Esophagus mucosa (tissue), 1 donor: ENCODE results near the gene DYDC1. TPM values are rescaled to one million over a fixed set of nuclear protein-coding genes. Genes with fewer than 3 reads are reported as not detected.
"Not testable (repeated sequence)": the region's sequence is repeated elsewhere in the genome, so short reads cannot be mapped to it uniquely, and the experiment has no call there.

Source experiments
- ATAC-seq: fragments of 200-7000 bp; cut with Tn5 transposase; one replicate; pipeline ENCODE4 v1.9.1; 2020
- total RNA-seq: library from RNA; stranded (reverse); gene quantifications from one replicate; pipeline ENCODE4 v1.2.4, GENCODE V29; 2023
- donor health status: DM: yes; HTN: yes; CAD: no.

The DYDC1 gene
- total RNA-seq, result not detected

DNA sequence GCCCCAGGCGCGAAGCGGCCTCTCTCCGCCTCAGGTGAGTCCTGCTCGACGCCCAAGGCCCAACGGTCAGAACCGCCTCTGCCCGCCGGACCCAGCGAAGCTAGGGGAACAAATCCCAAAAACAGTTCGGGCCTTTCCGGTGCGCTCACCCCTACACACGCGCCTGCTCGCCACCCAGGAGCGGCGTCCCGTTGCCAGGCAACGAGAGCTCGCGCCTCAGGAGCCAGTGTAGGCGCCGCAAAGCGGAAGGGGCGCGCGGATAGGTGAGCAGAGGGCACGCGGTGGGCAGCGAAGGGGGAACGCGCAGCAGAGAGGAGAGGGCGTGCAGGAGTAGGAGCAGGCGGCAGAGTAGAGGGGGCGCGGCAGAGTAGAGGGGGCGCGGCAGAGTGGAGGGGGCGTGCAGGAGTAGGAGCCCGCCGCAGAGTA, at the start of gene DYDC1, which contains the start of gene DYDC2:
Gene DYDC1, minus strand, starts transcription at position 193 of the 426 bp plus-strand sequence. CDS start 4,154 bp downstream, outside the sequence.
Gene DYDC2, plus strand, starts transcription at position 219 of the 426 bp plus-strand sequence. CDS start 5,663 bp downstream, outside the sequence.
- ATAC-seq, result peak; percentile 76

DNA sequence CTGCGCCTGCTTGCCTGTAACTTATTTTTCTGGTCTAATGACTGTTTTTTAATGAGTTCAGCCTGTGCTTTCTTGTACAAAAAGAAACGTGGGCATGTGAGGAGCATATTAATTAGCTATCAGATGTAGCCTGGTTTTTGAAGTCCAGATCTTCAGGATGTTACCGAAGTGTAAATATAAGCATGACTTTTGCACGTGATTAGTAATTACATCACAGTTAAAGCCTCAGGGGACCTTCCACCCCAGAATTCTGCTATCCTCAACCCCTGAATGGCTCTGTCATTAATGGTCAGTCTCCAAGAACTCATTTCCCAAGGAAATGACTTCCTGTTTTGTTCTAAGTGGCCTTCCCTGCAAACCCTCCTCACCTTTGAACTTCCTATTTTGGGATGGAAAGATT, 49.6 kb upstream of the DYDC1 start:
- no peak for ATAC-seq

- no peak for ATAC-seq
These were observed 49.1 kb upstream of the DYDC1 start for GRCh38 chr10:80405626-80406025.

DNA sequence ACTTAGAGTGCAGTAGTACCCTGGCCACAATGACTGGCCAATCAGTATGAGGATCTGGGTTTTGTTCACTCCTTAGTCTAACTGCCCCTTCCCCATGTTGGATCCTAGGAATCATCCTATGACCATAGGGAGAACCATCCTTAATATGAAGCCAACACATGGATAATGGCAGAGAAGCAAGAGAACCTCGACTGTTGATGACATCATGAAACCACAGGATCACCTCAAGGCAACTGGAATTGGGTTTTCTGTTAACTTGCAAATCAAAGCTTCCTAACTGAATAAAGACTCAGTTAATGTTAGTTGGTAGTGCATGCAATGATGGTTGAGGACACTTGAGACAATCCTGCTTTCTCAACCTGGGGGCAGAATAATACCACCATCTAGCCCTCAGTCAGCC, 48.5 kb upstream of the DYDC1 start:
- ATAC-seq, result no peak

- ATAC-seq, result no peak
These were observed 43.7 kb upstream of the DYDC1 start for GRCh38 chr10:80400136-80400804.

GRCh38 chr10:80397014-80397413, 40.5 kb upstream of the DYDC1 start:
- no peak for ATAC-seq

DNA sequence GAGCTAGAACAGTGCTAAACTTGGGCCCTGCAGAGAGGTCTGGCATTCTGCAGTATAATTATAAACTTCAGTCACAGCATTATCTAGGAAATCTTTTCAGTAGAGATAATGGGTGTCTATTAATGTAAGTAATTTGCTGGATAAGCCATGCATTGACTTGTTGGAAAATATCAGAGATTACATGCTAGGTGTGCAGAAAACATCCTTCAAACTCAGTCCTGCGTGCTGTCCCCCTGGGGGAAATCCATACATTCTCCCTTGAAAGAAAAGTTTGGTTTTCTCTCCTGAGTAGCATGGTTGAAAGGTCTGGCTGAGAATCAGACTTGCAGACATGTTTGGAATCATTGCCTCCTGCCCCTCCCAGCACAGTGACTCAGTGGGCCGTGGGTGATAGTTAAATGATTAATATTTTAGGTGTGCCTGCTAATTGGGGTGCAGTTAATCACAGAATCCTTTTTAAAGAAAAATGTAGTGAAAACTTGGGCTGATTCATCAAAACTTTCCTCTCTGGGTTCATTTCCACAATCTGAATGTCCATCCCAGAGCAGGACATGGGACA, 37.9 kb upstream of the DYDC1 start:
- ATAC-seq, result peak; percentile 82

DNA sequence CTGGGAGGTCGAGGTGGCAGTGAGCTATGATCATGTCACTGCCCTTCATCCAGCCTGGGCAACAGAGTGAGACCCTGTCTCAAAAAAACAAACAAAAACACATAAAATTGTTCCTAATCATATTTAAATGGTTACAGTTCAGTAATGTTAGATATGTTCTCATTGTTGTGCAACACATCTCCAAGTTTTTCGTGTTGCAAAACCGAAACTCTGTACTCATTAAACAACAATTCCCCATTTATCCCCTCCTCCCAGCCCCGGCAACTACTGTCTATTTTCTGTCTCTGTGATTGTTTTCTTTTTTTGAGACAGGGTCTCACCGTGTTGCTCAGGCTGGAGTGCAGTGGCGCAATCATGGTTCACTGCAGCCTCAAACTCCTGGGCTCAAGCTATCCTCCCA, 35.7 kb upstream of the DYDC1 start:
- ATAC-seq, result no peak

- ATAC-seq, result no peak
These were observed 34.2 kb upstream of the DYDC1 start for GRCh38 chr10:80390740-80391139.

DNA sequence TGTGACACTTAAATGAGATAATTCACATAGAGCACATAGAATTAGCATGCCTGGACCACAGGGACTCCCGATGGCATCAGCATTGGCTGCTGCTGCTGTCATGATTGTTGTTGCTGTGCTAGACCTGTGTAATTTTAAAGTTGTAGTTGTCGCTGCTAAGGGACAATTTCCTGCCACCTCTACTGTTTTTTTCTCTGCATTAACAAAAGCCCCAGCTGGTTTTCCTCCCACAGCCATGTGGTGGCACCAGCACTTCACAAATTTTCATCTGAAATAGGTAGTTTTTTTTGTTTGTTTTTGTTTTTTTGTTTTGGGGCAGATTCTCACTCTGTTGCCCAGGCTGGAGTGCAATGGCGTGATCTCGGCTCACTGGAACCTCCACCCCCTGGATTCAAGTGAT, 26.4 kb upstream of the DYDC1 start:
- no peak for ATAC-seq

GRCh38 chr10:80380185-80380584, 23.6 kb upstream of the DYDC1 start:
- ATAC-seq, result no peak

DNA sequence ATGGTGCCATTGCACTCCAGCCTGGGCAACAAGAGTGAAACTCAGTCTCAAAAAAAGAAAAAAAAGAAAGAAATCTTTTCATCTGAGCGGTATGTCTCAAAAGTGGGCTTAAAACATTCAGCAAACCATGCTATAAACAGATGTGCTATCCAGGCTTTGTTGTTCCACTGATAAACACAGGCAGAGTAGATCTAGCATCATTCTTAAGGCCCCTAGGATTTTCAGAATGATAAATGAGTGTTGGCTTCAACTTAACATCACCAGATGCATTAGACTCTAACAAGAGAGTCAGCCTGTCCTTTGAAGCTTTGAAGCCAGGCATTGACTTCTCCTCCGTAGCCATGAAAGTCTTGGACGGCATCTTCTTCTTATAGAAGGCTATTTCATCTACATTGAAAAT, 23.1 kb upstream of the DYDC1 start:
- no peak for ATAC-seq

DNA sequence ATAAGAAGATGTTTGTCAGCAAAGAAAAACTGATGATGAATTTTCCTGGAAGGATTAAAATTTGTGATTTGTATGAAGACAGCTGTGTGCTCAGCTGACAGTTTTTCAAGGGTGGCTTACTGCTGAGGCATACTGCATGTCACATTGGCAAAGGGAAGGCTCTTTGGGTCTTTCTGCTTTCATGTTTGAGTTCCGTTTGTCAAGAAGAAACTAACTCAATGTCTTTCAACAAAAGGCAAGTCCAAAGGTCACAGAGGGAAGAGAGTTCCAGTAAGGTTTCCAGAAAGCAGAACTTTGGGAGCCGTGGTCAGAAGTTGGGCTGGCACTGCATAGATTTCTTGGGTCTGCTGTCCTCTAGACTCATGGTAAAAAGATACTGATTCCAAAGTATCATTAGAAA, 16.9 kb upstream of the DYDC1 start:
- ATAC-seq, result no peak

- ATAC-seq, result no peak
These were observed 16.1 kb upstream of the DYDC1 start for GRCh38 chr10:80372675-80373074.

DNA sequence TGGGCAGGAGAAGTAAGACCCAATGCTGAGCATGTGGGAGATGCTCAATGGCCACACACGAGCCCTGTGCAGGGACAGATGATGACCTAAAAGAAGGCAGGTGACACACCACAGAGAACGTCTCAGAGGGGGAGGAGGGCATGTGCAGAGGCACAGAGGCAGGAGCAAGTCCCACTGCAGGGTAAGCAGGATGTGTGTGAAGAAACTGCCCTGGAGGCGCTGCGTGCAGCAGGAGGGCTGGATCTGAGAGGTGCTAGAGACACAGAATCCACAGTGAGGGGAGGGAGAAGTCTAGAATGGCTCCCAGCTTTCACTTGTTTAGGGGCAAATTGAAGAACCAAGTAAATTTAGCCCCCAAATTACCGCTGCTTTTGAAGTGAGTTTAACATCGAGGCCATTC, 14.9 kb upstream of the DYDC1 start:
- ATAC-seq, result no peak

GRCh38 chr10:80365510-80365909, 9.0 kb upstream of the DYDC1 start:
- ATAC-seq, result no peak

DNA sequence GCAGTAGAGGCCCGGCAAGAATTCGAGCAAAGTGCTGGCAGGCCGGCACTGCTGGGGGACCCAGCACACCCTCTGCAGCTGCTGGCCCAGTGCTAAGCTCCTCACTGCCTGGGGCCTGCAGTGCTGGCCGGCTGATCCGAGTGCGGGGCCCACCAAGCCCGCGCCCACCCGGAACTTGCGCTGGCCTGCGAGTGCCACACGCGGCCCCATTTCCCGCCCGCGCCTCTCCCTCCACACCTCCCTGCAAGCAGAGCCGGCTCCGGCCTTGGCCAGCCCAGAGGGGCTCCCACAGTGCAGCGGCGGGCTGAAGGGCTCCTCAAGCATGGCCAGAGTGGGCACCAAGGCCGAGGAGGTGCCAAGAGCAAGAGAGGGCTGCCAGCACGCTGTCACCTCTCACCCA, 3.1 kb upstream of the DYDC1 start:
- no peak for ATAC-seq

- not testable (repeated sequence) for ATAC-seq
These were observed 2.4 kb upstream of the DYDC1 start for GRCh38 chr10:80358925-80359324.

GRCh38 chr10:80357851-80358125, 1.2 kb upstream of the DYDC1 start:
- ATAC-seq, result no peak

GRCh38 chr10:80356989-80357850, 665 bp upstream of the DYDC1 start:
- peak; percentile 74 for ATAC-seq

- ATAC-seq, result no peak
These were observed 5.3 kb downstream of the DYDC1 start for GRCh38 chr10:80351220-80351619.

DNA sequence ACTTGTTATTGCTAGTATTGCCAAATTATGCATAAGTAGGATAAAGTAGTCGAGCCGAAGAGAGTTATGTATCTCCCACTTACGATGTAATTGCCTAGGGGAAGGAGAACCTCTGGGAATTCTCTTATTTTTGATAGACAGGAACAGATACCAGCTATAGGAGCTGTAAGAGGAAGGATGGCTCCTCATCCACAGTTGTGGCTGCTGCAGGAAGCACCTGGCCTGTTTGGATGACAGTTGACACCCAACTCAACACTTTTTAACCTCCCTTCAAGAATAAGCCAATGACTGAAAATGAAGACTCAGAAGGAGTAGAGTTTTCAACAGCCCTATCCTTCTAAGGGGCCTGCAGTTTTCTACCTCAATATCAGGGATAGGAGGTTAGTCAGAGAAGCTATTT, 6.3 kb downstream of the DYDC1 start:
- no peak for ATAC-seq

DNA sequence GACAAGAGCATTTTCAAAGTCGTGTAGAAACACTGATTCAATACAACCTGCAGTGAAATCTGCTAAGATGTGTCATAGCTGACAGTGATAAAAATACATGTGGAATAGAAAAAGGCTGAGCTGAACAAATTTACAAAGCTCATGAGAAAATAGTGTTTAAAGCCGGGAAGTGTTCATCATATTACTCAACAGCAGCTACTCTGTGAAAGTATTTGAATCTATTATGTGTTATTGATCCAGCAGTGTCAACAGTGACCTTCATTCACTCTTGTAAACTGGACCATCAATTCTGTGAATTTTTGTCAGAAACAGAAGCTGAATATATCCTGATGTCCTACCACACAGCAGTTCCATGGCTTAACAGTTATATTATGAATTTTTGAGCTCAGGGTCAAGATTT, 11.6 kb downstream of the DYDC1 start:
- no peak for ATAC-seq

GRCh38 chr10:80344276-80344675, 12.3 kb downstream of the DYDC1 start:
- ATAC-seq, result no peak
